Mesodermal cell (in vitro differentiated cells): ENCODE measurements around the gene ALPP.
"Not testable (repeated sequence)": the region's sequence is repeated elsewhere in the genome, so short reads cannot be mapped to it uniquely, and the experiment has no call there.

Experiments
- H3K27ac ChIP-seq: 2 replicates; pipeline ENCODE4 v1.7.0; 2013; ENCODE audit warnings: mild to moderate bottlenecking, low read depth, low read length, moderate library complexity; ENCODE audit not compliant: severe bottlenecking
- H3K36me3 ChIP-seq: 2 replicates; pipeline ENCODE4 v1.7.1; 2013; ENCODE audit warnings: mild to moderate bottlenecking, low read length, moderate library complexity; ENCODE audit not compliant: control insufficient read depth, insufficient read depth
- H3K4me1 ChIP-seq: one replicate; pipeline ENCODE4 v1.7.1; 2013; ENCODE audit warnings: mild to moderate bottlenecking, low read length; ENCODE audit not compliant: insufficient read depth, control insufficient read depth, poor library complexity, severe bottlenecking
- H3K4me3 ChIP-seq: 2 replicates; pipeline ENCODE4 v1.7.0; 2013; ENCODE audit warnings: low read length, control low read depth, mild to moderate bottlenecking; ENCODE audit not compliant: insufficient read depth, poor library complexity, severe bottlenecking; ENCODE audit errors: extremely low read depth
- H3K9me3 ChIP-seq: 2 replicates; pipeline ENCODE4 v1.7.1; 2013; ENCODE audit warnings: mild to moderate bottlenecking, low read length, moderate library complexity; ENCODE audit not compliant: control insufficient read depth
- WGBS, 2 experiments: methylation state at CpG; one replicate each; pipeline ENCODE4 v1.1.5; 2013; ENCODE audit warnings: missing lambda C conversion rate in 2 of 2; ENCODE audit not compliant: insufficient coverage in 2 of 2; 5-methylcytosine and 5-hydroxymethylcytosine counted together

Gene ALPP

DNA sequence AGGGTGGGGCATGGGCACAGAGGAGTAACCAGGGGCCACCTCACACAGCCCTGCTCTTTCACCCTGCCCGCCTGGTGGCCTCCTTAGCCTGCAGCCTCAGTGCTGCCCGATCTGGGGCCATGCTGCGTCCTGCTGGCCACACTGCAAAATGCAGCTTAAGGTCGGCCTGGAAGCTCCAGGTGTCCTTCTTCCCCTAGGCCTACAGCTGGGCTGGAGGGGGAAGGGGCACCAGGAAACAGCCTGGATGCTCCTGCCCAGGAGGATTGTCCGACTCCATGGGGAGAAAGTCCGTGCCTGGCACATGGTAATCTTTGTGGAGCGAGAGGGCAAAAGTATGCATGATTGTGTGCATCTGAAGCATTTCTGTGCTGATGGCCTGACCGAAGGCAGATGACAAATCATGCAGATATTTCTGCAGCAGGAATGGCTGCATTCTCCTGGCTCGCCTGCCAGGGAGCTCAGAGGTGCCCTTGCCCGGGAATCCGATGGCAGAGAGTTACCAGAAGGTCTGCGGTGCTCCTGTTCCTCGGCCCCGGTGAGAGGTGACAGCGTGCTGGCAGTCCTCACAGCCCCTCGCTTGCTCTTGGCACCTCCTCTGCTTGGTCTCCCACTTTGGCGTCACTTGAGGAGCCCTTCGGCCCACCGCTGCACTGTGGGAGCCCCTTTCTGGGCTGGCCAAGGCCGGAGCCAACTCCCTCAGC is 12.8 kb upstream of the ALPP start:
- Histone ChIP-seq H3K4me3 (no peak overlapping the region), H3K36me3 (no peaks in the 10 kb centered on the region), H3K27ac (no peak overlapping the region), H3K9me3 (no peaks in the 10 kb centered on the region), H3K4me1 (peaks cover 17% of the 10 kb centered on the region)
- 77 to 81% methylated on average over 15 to 19 of the region's 20 CpGs for WGBS, 2 experiments

- not testable (repeated sequence) for H3K4me3 ChIP-seq, H3K27ac ChIP-seq, H3K36me3 ChIP-seq, H3K9me3 ChIP-seq
- H3K4me1 ChIP-seq = peaks cover 17% of the 10 kb centered on the region
- 97 to 100% methylated on average over 2 to 9 of the region's 23 CpGs for whole genome bisulfite sequencing, 2 experiments
Measured at GRCh38 chr2:232366461-232366860, 12.1 kb upstream of the ALPP start.

- Histone ChIP-seq H3K9me3 (no peaks in the 10 kb centered on the region), H3K36me3 (no peaks in the 10 kb centered on the region), H3K4me3 (no peak overlapping the region), H3K27ac (no peak overlapping the region), H3K4me1 (peaks cover 17% of the 10 kb centered on the region)
- 81 to 84% methylated on average over 4 to 7 of the region's 7 CpGs for WGBS, 2 experiments
Measured at GRCh38 chr2:232367016-232367415, 11.5 kb upstream of the ALPP start.

GRCh38 chr2:232367591-232368233 is 10.8 kb upstream of the ALPP start:
- H3K9me3 ChIP-seq = no peaks in the 10 kb centered on the region
- 83 to 85% methylated on average over 12 of the region's 13 CpGs for WGBS, 2 experiments
- H3K4me3 ChIP-seq = no peak overlapping the region
- peaks cover 17% of the 10 kb centered on the region for H3K4me1 ChIP-seq
- H3K36me3 ChIP-seq = no peaks in the 10 kb centered on the region
- H3K27ac ChIP-seq = no peak overlapping the region

DNA sequence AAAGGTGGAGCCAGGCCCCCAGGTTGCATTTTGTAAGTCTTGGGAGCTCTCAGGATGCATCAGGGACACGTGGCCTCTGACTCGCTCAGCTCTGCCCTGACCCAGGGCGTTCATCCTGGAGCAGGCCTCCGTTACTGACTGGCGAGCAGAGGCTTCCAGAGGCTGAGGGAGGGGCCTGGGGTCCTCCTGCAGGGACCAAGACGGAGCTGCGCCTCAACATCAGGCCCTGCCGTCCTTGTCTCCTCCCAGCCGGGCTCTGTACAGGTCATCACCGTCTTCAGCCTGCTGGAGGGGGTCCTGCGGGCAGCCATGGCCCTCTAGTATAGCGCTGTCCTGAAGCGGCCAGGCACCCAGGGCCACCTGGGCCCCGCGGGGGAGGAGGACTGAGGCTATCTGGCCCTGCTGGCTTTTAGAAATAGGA is 10.2 kb upstream of the ALPP start:
- Histone ChIP-seq H3K36me3 (no peaks in the 10 kb centered on the region), H3K4me1 (peaks cover 17% of the 10 kb centered on the region), H3K9me3 (no peaks in the 10 kb centered on the region), H3K4me3 (no peak overlapping the region), H3K27ac (no peak overlapping the region)
- 84 to 88% methylated on average over 13 to 14 of the region's 15 CpGs for WGBS, 2 experiments

DNA sequence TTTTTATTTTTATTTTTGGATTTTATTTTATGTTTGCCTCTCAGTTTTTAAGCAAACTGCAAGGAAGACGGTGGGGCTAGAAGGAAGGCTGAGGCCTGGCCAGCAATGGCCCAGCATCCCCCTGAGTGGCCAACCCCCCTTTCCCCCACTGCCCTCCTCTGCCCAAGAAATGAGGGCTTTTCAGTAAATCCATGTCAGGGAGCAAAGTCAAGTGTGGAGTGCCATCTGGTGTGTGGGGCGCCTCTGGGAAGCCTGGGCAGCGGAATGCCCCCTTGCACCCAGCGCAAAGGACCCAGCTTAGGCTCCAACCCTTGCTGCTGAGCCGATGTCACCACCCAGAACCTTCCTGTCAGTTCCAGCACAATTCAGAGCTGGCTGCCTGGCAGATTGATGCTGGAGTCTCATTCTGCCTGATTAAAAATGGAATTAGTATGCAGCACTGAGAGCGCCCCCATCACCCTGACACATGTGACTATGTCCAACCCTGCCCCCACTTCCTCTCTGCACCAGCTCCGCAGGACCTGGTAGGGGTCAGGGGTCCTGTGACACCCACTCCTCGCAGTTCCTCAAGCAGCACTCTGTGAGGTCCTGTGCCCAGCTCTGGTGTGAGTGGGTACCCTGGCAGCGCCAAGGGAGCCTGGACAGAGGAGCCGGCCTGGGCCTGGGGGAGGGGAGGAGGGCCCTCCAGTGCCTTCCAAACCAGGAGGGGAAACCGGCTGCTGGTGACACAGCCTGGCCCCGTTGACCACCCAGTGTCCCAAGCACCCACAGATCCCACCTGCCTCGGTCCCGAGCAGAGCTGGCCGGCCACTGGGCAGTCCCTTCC is 9.2 kb upstream of the ALPP start:
- Histone ChIP-seq H3K4me3 (no peak overlapping the region), H3K27ac (no peak overlapping the region), H3K36me3 (no peaks in the 10 kb centered on the region), H3K9me3 (no peaks in the 10 kb centered on the region), H3K4me1 (peaks cover 17% of the 10 kb centered on the region)
- WGBS, 2 experiments = 83 to 88% methylated on average over 10 to 13 of the region's 15 CpGs

GRCh38 chr2:232370007-232370406 is 8.5 kb upstream of the ALPP start:
- peaks cover 17% of the 10 kb centered on the region for H3K4me1 ChIP-seq
- not testable (repeated sequence) for H3K9me3 ChIP-seq, H3K36me3 ChIP-seq, H3K27ac ChIP-seq, H3K4me3 ChIP-seq
- WGBS, 2 experiments = no CpG with 5 or more reads among the region's 12 CpGs

DNA sequence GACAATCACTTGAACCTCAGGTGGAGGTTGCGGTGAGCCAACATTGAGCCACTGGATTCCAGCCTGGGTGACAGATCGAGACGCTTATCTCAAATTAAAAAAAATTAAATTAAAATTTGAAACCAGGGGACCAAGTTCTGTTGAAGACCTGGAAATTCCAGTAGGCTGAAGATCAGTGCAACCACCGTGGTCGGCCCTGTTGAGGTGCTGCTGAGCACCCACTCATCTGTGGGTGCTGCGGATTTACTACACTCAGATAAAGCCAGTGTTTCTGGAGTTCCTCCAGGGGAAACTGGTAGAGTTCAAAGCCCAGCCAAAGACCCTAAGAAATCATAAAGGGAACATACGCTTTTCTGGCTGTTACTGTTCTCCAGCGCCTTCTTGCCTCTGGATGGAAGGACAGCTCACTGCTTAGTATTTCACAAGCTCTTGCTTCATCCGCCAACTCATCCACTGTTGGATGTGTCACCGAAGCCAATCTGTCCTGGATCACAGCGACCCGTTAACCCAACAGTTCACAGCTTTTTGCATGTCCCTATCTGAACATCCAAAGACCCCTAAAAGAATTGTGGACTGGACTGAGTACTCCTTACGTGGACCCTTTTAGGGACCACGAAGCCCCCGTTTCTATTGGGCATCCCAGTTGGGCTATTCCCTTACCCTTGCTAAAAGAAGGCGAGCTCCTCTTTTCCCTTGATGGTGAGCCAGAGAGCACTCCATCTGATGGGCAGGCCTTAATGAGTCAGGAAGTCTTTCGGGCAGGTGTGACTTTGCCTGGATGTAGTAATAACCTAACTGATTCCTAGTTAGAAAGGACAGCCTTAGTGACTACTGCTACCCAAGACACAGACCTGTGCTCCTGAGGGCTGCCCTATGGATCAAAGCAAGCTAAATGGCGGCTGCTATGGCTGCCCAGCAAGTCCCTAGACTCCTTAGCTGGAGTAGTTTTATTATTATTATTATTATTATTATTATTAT is 6.0 kb upstream of the ALPP start:
- WGBS, 2 experiments = 96% methylated on average over 13 to 17 of the region's 18 CpGs
- H3K9me3 ChIP-seq = no peaks in the 10 kb centered on the region
- H3K36me3 ChIP-seq = no peaks in the 10 kb centered on the region
- no peak overlapping the region for H3K4me3 ChIP-seq
- peaks cover 12% of the 10 kb centered on the region for H3K4me1 ChIP-seq
- H3K27ac ChIP-seq = no peak overlapping the region

DNA sequence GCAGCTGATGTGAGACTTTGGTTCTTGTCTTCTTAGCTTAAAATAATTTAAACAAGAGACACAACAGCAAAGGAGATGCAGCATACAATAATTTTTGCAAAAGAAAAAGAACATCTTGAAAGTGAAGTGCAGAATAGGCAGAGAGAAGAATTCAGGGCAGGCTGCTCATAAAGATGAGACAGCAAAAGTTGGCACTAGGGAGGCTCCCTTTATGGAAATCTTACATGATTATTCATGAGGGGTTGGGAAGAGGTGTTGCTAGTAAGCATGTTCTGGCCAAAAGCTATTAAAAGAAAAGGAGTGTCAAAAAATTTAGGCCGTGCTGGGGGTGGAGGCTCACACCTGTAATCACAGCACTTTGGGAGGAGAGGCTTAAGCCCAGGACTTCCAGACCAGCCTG is 4.2 kb upstream of the ALPP start:
- Histone ChIP-seq H3K36me3 (no peaks in the 10 kb centered on the region), H3K27ac (no peak overlapping the region), H3K9me3 (no peaks in the 10 kb centered on the region), H3K4me1 (peaks cover 3% of the 10 kb centered on the region), H3K4me3 (no peak overlapping the region)
- WGBS, 2 experiments = 67 to 89% methylated on average over 1 of the region's 1 CpG

DNA sequence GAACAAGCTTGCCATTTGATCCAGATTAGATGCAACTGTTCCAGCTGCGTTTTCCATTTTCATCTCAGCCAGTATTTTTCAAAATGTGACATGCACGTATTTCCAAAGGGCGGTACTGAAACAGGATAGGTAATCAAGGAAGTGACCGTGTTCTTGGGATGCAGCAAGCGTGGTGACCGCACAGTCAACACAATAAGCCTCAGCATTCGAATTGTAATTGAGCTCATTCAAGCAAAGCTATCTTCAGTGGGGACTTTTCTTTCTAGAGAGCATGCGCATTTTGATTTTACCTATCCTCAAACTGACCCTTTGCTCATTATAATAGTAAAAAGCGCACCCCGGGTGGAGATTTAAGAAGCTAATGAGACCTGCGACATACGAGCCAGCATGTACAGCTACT is 3.4 kb upstream of the ALPP start:
- Histone ChIP-seq H3K4me3 (no peak overlapping the region), H3K4me1 (no peaks in the 10 kb centered on the region), H3K9me3 (no peaks in the 10 kb centered on the region), H3K27ac (no peak overlapping the region), H3K36me3 (no peaks in the 10 kb centered on the region)
- WGBS, 2 experiments = 50 to 60% methylated on average over 11 to 12 of the region's 12 CpGs
